Activated T-helper 2 cell treated with anti-CD3 and anti-CD28 coated beads, Interferon-gamma antibody, Interleukin-2, Interleukin-4, amounts not matched to agents 10 μg/mL and 5 μg/mL and 100 μg/mL, durations not matched to agents 14 hours and 24 hours and 36 hours (primary cell): Measurements from ENCODE around the gene RNASE3. TPM values are rescaled to one million over a fixed set of nuclear protein-coding genes. Genes with fewer than 3 reads are reported as not detected.
"Not testable (repeated sequence)": the region's sequence is repeated elsewhere in the genome, so short reads cannot be mapped to it uniquely, and the experiment has no call there.

Experiments used
- DNase-seq: peaks from one replicate; pipeline ENCODE4 v3.0.0; 2021; ENCODE audit warnings: low spot score
- H3K27ac Mint-ChIP-seq: one replicate; pipeline ENCODE4 v1.8.0; 2021; ENCODE audit warnings: mixed read lengths
- H3K27me3 Mint-ChIP-seq: one replicate; pipeline ENCODE4 v1.8.0; 2021; ENCODE audit warnings: low read depth, mixed read lengths
- H3K36me3 Mint-ChIP-seq: one replicate; pipeline ENCODE4 v1.8.0; 2021; ENCODE audit warnings: low read depth, mixed read lengths
- H3K4me1 Mint-ChIP-seq: one replicate; pipeline ENCODE4 v1.8.0; 2021; ENCODE audit warnings: low read depth, mixed read lengths
- H3K4me3 Mint-ChIP-seq: one replicate; pipeline ENCODE4 v1.8.0; 2021; ENCODE audit warnings: low read depth, mild to moderate bottlenecking, moderate library complexity, mixed read lengths
- H3K9me3 Mint-ChIP-seq: one replicate; pipeline ENCODE4 v1.8.0; 2021; ENCODE audit warnings: mixed read lengths
- intact Hi-C: fragments of 100-400 bp; cut with micrococcal nuclease; formaldehyde crosslinking; loops from one replicate; pipeline ENCODE4 v1.15.1; 2023
- total RNA-seq: library from RNA; stranded (reverse); gene quantifications from 2 replicates; pipeline ENCODE4 v1.2.3, GENCODE V29; 2022

Gene RNASE3
- total RNA-seq: not detected in 2 replicates

DNA sequence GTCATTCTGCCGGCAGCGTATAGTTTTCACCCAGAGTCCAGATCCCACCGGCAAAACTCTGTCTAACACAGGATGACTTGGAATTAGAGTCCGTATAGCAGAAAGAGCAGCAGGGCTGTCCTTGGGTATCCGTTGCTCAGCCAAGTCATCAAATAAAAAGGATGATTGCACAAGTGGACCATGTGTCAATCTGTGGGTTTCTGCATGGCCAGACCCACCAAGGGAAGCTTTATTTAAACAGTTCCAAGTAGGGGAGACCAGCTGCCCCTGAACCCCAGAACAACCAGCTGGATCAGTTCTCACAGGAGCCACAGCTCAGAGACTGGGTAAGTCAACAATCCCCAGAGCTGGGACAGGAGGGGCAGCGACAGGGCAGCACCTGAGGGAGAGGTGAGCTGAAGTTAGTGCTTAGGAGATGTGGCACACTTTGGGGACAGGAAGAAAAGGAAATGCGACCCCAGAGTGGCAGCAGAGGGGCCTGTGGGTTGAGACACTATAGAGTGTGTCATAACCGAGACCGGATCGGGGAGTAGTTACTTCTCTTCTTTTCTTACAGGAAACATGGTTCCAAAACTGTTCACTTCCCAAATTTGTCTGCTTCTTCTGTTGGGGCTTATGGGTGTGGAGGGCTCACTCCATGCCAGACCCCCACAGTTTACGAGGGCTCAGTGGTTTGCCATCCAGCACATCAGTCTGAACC lies at the start of gene RNASE3:
RNASE3 (plus strand) TSS at position 260 of the 700 bp plus-strand sequence; CDS start at position 562, 302 bp downstream.
- intact Hi-C loops, H3K4me3 Mint-ChIP-seq, H3K27ac Mint-ChIP-seq, H3K36me3 Mint-ChIP-seq, DNase-seq, H3K9me3 Mint-ChIP-seq, H3K4me1 Mint-ChIP-seq: not testable (repeated sequence)
- H3K27me3 Mint-ChIP-seq: peaks cover 18% of the 10 kb centered on the region

GRCh38 chr14:20846560-20846959 lies 44.6 kb upstream of the RNASE3 start:
- Mint-ChIP-seq H3K27ac (no peak overlapping the region), H3K27me3 (peaks cover 18% of the 10 kb centered on the region), H3K9me3 (no peaks in the 10 kb centered on the region), H3K4me3 (no peak overlapping the region), H3K36me3 (no peaks in the 10 kb centered on the region), H3K4me1 (no peaks in the 10 kb centered on the region)
- DNase-seq: no peak
- intact Hi-C loops: no loop called here

- no peak for DNase-seq
- Mint-ChIP-seq H3K27me3 (peaks cover 15% of the 10 kb centered on the region), H3K36me3 (no peaks in the 10 kb centered on the region), H3K4me3 (no peak overlapping the region), H3K4me1 (no peaks in the 10 kb centered on the region), H3K9me3 (no peaks in the 10 kb centered on the region), H3K27ac (no peak overlapping the region)
- intact Hi-C loops: no loop called here
These were observed 42.8 kb upstream of the RNASE3 start for GRCh38 chr14:20848316-20848954.

GRCh38 chr14:20848955-20849570 lies 42.1 kb upstream of the RNASE3 start:
- no peaks in the 10 kb centered on the region for H3K36me3 Mint-ChIP-seq
- no peak overlapping the region for H3K27ac Mint-ChIP-seq
- intact Hi-C loops: no loop called here
- no peaks in the 10 kb centered on the region for H3K9me3 Mint-ChIP-seq
- no peaks in the 10 kb centered on the region for H3K4me1 Mint-ChIP-seq
- no peak overlapping the region for H3K4me3 Mint-ChIP-seq
- peaks cover 19% of the 10 kb centered on the region for H3K27me3 Mint-ChIP-seq
- DNase-seq: no peak

DNA sequence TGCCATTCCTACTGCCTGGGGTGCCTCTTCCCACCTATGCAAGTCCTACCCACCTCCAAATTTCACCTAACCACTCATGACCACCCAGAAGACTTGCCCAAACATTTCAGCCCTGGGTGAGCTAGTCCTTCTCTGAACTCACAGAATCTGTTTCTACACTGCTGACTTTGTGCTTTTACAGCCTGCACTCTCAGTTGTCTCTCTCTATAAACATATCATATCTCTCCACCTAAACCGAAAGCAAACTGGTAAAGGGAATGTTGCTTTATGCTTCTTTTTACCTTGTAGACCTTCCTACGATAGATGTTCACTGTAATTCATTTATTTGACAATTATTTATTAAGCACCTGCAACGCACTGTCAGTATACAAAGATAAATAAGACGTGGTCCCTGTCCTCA lies 38.1 kb upstream of the RNASE3 start:
- Mint-ChIP-seq H3K36me3 (no peaks in the 10 kb centered on the region), H3K9me3 (no peaks in the 10 kb centered on the region), H3K4me1 (peaks cover 4% of the 10 kb centered on the region), H3K4me3 (no peak overlapping the region), H3K27ac (no peak overlapping the region), H3K27me3 (peaks cover 25% of the 10 kb centered on the region)
- DNase-seq: no peak
- intact Hi-C loops: no loop called here

GRCh38 chr14:20855652-20856291 lies 35.4 kb upstream of the RNASE3 start:
- Mint-ChIP-seq H3K9me3 (no peaks in the 10 kb centered on the region), H3K36me3 (no peaks in the 10 kb centered on the region), H3K4me3 (no peak overlapping the region), H3K27ac (no peak overlapping the region), H3K27me3 (peaks cover 25% of the 10 kb centered on the region), H3K4me1 (peaks cover 4% of the 10 kb centered on the region)
- intact Hi-C loops: loop anchor here (1.0 kb wide), 1 partner anchor 158 kb away; no protein-coding TSS in a partner anchor
- DNase-seq: peak; percentile 31

DNA sequence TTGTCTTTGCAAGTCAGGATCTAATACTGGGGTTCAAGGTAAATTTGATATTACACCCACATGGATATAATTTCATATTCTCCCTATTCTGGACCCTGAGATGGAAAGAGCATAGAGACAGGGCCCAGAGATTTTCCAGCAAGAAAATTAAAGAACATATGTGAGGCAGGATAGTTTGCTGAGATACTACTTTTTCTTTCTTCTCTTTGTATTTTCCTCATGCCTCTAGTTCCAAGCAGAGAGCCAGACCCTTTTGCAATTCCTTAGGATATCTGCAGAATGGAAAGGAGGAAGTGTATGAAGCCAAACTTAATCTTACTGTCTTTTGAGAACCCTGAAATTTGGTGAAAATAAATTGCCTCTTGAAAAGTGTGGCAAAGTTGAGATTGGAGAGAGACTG lies 34.0 kb upstream of the RNASE3 start:
- DNase-seq: no peak
- Mint-ChIP-seq H3K27me3 (peaks cover 25% of the 10 kb centered on the region), H3K4me3 (no peak overlapping the region), H3K9me3 (no peaks in the 10 kb centered on the region), H3K4me1 (peaks cover 4% of the 10 kb centered on the region), H3K27ac (no peak overlapping the region), H3K36me3 (no peaks in the 10 kb centered on the region)
- intact Hi-C loops: loop anchor here (1.0 kb wide), 2 partner anchors 16 to 114 kb away; no protein-coding TSS in a partner anchor

- Mint-ChIP-seq H3K27ac (no peak overlapping the region), H3K4me3 (no peak overlapping the region), H3K4me1 (peaks cover 4% of the 10 kb centered on the region), H3K27me3 (peaks cover 27% of the 10 kb centered on the region), H3K9me3 (no peaks in the 10 kb centered on the region), H3K36me3 (no peaks in the 10 kb centered on the region)
- intact Hi-C loops: loop anchor here (1.0 kb wide), 2 partner anchors 16 to 114 kb away; no protein-coding TSS in a partner anchor
- peak; percentile 52 for DNase-seq
These were observed 33.4 kb upstream of the RNASE3 start for GRCh38 chr14:20857630-20858261.

DNA sequence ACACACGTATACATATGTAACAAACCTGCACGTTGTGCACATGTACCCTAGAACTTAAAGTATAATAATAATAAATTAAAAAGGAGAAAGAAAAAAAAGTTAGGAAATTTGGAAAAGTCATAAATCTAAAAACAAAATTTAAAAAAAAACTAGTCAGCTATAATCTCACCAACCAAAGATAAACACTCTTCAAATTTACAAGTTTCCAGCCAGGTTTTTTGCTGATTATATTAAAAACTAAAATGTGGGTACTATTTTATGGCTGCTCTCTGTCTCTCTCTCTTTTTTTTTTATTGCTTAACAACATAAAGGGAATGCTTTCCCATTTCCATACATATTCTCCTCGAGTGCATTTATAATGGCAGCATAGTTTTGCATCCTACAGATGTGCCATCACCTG lies 25.0 kb upstream of the RNASE3 start:
- Mint-ChIP-seq H3K36me3 (no peaks in the 10 kb centered on the region), H3K4me3 (no peak overlapping the region), H3K27me3 (peaks cover 30% of the 10 kb centered on the region), H3K4me1 (no peaks in the 10 kb centered on the region), H3K27ac (no peak overlapping the region), H3K9me3 (no peaks in the 10 kb centered on the region)
- DNase-seq: no peak
- intact Hi-C loops: no loop called here

GRCh38 chr14:20866963-20867362 lies 24.2 kb upstream of the RNASE3 start:
- DNase-seq: no peak
- no peaks in the 10 kb centered on the region for H3K36me3 Mint-ChIP-seq
- H3K27ac Mint-ChIP-seq: no peak overlapping the region
- intact Hi-C loops: no loop called here
- no peaks in the 10 kb centered on the region for H3K9me3 Mint-ChIP-seq
- H3K4me1 Mint-ChIP-seq: no peaks in the 10 kb centered on the region
- no peak overlapping the region for H3K4me3 Mint-ChIP-seq
- peaks cover 32% of the 10 kb centered on the region for H3K27me3 Mint-ChIP-seq

DNA sequence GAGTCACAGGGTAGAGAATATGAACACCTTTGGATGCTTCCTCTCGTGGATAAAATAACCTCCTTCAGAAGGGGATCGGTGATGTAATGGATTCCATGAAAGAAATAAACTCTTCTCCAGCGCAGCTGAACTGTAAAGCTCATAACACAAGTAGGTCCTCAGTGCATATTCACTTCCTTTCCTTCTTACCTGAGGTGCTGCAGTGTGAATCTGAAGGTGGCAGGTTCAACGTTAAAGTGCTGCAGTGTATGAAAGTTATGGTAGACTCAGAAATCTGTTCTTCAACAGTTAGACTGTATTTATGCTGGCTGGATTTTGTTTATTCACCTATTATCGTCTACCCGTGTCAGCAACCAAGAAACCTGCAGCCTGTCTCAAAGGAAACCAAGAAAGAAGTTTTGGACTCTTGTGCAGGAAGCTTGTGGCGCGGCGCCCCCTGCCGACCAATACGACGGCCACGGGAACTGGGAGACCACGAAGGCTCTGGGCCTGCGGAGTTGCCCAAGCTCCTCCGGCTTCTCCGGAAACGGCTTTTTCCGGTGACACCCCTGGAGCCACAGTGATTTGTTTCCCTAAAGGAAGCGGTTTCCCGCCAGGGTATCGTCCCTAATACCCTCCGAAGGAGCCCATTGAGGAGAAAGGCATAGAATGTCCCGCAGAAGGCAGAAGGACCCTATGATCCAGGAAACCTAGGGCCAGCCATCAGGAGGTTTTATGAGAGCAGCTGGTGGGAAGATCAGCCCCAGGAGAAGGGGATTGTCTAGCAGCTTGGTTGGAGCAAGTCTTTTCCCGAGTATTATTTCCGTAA lies 17.6 kb upstream of the RNASE3 start:
- H3K27ac Mint-ChIP-seq: no peak overlapping the region
- peak; percentile 65 for DNase-seq
- H3K4me3 Mint-ChIP-seq: no peak overlapping the region
- intact Hi-C loops: loop anchor here (1.0 to 5.0 kb wide), 3 partner anchors 16 to 177 kb away; no protein-coding TSS in a partner anchor
- no peaks in the 10 kb centered on the region for H3K36me3 Mint-ChIP-seq
- H3K9me3 Mint-ChIP-seq: no peaks in the 10 kb centered on the region
- peaks cover 10% of the 10 kb centered on the region for H3K4me1 Mint-ChIP-seq
- peaks cover 21% of the 10 kb centered on the region for H3K27me3 Mint-ChIP-seq

DNA sequence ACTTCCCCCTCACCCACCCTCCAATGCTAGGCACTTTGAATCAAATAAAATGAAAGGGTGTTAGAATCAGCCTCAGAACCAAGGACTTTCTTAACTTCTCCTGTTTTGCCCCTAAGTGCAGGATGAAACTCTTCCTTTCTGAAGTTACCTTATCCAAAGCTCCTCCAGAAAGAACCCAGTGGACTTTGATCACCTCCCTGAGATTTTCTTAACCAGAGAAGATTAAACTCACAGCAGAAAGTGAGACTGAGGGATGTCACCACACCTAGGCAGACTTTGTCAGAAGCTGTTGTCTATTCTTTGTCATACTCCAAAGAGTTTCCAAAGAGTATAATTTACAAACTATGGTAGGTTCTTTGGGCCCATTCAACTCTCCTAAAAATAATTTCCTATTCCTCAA lies 14.2 kb upstream of the RNASE3 start:
- H3K4me3 Mint-ChIP-seq: no peak overlapping the region
- intact Hi-C loops: no loop called here
- H3K36me3 Mint-ChIP-seq: no peaks in the 10 kb centered on the region
- no peaks in the 10 kb centered on the region for H3K9me3 Mint-ChIP-seq
- no peak overlapping the region for H3K27ac Mint-ChIP-seq
- peaks cover 15% of the 10 kb centered on the region for H3K4me1 Mint-ChIP-seq
- peaks cover 11% of the 10 kb centered on the region for H3K27me3 Mint-ChIP-seq
- no peak for DNase-seq
